ENCODE data around the gene MEG3.
A peak's percentile ranks its signal among the peaks of the same experiment; 100 is the strongest.

MEG3 gene

DNA sequence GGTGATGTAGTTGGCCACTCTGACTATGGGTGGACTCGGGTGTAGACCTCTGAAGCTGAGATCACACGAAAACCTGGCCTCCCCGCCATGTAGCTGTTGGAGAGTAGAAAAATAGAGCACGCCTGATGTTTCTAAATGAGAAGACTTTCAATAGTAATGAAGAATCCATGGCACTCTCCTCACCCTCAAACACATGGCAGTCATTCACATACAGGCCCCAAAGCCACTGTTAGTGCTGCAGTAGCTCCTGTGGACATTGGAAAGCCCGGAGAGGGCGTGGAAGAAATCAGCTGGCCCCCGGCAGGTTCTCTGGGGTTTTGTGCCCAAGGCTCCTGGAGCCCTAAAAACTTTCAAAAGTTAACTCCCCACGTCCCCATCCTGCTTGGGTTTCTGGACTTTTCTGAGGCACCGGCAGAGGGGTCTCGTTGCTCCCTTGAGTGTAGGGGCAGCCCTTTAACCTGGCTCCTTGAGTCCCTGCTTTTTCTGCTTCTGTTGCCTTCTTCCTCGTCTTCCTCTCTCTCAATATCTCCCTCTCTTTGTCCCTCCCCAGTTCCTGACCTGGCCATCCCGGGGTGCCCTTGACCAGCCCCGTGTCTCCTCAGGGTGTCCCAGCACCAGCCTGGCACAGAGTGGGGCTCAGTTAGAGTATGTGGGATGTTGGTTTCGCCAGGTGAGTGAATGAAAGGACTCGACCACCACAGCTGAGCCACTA, 8.3 kb downstream of the MEG3 start:
- DNase-seq, result no peak

DNA sequence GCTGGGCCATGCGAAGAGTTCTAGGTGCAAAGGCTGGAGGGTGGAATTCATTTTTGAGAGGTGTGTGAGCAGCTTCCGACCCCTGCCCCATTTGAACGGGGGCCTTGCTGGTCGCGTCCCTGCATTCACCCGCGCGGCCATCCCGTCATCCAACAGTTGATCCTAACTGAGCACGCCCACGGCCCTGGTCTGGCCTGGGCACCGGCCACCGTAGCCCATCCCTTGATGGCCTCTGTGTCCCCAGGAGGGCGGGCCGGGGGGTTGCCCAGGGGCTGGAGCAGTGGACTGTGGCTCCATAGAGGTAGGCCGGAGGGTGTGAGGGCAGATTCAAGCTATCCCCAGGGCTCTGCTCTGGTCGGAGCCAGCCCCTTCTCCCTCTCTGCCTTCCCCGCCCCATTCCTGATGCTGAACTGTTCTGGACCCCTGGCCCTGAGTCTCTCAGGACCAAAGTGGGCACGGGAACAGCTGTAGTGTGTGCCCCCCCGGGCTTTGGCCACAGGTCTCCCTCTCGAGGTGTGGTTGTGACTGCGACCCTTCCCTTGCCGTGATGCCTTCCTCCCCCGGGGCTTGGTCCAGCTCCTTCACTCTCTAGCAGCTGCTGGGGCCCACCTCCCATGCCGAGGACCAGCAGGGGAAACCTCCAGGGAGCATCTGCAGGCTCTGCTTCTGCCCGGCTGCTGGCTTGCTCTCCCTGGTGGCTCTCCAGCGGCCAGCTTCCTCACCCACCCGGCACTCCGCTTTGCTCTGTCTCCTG, 9.1 kb downstream of the MEG3 start:
- DNase-seq, result no peak

DNA sequence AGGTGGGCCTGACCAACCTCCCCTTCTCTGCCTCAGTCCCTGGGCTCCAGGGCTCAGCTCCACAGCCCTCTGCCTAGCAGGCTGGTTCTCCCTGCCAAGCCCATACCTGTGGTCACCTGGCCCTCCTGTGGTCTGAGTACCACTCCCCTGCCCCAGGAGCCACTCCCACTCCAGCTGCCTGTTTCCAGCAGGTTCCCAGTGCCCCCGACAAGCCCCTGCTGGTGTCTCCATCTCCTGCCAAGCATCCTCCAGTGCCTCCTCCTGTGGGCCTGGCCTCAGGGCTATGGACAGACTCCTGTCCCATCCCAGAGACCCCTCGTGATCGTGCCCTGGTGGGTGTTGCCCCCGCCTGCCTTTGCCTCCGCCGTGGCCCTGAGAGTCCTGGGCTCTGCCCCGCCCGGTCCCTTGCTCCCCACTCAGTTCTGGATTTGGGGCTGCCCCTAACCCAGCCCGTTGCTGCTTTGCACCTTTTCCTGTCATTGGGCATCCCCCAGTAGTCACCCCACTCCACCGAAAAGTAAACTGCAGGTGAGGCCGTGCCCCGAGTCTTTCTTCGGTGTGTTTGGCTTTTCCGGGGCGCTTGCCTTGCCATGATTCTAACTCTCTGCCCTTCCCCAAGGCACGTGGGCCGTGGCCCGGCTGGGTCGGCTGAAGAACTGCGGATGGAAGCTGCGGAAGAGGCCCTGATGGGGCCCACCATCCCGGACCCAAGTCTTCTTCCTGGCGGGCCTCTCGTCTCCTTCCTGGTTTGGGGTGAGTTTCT, 9.8 kb downstream of the MEG3 start:
- no peak for DNase-seq

DNA sequence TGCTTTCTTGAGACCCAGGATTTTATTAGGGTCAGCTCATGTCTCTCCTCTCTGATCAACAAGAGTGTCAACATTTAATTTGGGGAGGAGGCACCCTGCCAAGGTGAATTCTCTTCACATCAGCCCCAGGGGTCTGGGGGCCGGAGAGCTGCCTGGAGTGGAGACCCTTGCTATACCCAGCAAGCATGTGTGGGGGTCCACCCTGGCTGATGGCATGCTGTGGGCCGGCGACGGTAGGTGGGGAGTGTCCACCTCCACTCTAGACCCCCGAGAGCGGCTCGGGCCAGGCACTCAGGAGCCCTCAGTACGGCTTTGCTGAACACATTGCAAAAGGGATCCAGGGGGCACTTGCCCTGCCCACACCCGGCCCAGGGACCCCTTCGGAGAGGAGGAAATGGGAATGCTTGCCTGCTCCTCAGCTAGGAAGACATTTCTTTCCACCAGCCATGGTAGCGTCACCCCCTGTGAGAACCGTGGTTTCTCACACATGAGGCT, 10.4 kb downstream of the MEG3 start:
- DNase-seq, result no peak

- DNase-seq, result no peak
These were observed 11.3 kb downstream of the MEG3 start for GRCh38 chr14:100836941-100837804.

DNA sequence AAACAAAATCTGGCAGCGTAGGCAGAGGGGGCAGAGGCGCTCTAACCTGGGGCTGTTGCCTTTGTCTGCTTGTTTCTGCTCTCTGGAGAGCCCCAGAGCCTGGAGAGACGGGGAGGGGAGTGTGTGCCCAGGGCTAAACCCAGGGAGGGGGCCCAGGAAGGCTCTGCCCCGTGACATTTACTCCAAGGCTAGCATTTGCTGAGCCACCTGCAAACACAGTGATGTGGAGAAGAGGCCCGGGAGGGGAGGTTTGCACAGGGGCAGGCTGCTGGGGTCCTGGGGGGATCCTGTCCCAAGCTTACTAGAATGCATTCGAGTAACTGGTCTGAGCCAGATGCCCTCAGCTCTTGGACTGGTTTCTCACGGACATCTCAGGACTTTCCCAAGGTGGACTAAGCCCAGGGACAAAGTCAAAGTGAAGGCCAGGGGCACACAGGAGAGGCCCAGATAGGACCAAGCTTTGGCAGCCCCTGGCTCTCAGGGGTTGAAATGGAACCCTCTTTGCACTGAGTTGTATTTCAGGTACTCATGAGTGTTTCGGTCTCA, 12.0 kb downstream of the MEG3 start:
- no peak for DNase-seq

DNA sequence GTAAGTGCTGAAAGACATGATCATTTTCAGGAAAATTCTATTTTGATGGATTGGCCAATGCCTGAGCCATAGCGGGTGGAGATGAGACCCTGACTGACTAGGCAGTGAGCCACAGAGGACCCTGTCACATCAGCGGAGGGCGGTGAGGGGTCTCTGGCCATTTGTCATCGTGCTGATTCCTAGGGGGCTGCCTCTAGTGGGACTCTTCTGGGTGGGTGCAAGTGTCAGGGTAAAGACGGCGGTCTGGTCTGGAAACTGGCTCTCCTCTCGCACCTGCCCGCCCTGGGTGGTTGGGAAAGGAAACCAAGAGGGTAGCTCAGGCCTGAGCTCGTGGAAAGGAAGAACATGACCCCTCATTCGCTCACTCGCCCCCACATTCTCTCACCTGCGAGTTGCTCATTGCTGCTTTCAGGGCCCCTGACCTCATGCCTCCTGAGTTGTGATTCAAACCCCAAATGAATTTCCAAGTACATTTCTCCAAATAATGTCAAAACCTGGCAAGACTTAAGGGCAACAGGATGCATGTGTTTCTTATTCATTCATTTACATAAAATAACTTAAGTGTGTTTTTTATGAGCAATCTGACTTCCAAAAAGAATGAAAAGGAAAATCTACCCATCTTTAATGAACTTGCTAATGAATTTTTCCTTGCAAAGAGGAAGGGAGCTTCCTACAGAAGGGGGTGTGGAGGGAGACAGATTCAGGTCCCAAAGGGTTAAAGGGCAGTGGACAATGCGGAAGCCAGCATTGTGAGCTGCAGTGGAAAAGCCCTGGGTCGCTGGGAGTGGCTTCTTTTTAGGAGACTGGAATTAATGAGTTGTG, 12.8 kb downstream of the MEG3 start:
- no peak for DNase-seq

DNA sequence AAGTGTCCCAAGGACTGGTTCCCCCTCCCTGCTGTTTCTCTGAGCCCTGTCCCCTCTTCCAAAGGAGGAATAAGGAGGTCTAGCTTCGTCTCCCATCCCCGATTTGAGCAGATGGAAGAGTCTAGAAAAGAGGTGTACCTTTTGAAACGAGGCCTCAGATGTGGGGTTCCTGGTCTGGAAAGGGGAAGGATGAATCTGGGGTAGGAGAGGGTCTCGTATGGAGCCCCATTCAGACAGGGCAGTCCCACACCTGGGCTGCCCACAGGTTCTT, 13.3 kb downstream of the MEG3 start:
- DNase-seq, result no peak

GRCh38 chr14:100839681-100840111, 13.8 kb downstream of the MEG3 start:
- no peak for DNase-seq

GRCh38 chr14:100840286-100841065, 14.6 kb downstream of the MEG3 start:
- DNase-seq, result no peak

DNA sequence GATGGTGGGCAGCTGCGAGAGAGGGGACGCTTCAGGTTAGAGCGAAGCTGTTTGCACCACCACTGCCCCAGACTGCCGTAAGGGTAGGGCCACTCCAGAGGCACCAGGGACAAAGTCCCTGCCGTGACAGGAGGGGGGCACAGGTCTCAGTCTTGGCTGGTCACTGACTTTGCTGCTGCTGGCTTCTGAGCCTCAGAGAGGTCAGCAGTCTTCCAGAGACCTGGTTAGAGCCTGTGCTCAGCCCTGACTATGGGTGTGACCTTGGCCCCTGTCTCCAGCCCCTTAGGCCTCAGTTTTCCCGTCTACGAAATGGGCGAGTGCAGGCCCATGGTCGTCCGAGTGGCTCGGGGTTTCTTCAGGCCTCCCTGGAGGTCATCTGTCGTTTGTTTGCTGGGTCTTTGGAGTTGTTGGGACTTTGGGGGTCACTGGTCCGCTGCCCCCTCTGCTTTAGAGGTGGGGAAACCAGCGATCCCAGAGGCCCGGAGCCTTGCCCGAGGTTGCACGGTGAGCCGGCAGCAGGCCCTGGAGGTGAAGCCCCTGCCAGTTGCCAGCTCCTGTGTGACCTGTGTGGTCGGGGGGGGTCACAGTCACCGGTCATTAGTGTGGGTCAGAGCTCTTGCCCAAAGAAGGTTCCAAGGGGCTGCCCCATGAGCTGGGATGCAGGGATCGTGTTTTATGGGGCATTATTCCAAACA, 15.3 kb downstream of the MEG3 start:
- DNase-seq, result no peak

DNA sequence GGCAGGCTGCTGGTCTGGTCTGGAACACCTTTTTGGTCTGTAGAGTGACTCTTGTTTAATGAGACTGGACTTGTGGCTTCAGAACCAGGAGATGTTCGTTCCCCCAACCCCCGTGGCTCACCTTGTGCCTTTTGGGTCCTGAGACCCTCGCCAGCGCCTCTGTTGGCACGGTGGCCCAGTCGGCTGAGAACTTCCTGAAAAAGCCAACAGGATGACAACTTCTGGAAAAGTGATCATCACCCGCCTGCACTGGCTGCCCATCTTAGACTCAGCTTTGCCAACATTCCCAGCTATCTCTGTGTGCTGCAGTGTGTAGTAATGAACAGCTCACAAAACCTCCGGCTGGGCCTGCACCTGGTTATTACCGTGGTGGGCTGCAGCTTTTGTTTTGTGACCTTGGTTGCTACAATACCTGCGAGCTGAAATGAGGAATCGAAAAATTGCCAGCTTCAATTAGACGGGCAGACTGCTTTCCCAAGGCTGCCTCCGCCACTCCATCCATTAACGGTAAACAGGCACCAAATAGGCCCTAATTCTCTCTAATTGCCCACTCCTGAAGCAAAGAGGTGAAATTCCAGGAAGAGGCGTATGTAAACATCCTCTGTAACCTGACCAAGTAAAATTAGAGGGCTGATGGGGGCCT, 16.0 kb downstream of the MEG3 start:
- no peak for DNase-seq

GRCh38 chr14:100842799-100843198, 16.9 kb downstream of the MEG3 start:
- no peak for DNase-seq

GRCh38 chr14:100844082-100844408, 18.1 kb downstream of the MEG3 start:
- DNase-seq, result no peak

DNA sequence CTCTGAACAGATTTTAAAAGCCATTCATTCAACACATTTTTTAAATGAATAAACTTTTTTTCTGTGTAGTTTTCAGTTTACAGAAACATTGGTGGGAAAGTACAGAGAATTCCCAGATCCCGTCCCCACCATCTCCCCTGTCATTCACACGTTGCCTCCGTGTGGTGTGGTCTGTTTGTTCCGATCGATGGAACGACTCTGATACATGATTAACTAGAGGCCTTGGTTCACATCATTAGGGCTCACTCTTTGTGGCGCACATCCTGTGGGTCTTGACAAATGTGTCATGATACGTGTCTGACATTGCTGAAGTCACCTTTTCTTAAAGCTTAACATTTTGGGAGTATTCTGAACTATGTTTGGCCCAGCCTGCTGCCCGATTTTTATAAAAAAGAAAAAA, 18.5 kb downstream of the MEG3 start:
- DNase-seq, result no peak

DNA sequence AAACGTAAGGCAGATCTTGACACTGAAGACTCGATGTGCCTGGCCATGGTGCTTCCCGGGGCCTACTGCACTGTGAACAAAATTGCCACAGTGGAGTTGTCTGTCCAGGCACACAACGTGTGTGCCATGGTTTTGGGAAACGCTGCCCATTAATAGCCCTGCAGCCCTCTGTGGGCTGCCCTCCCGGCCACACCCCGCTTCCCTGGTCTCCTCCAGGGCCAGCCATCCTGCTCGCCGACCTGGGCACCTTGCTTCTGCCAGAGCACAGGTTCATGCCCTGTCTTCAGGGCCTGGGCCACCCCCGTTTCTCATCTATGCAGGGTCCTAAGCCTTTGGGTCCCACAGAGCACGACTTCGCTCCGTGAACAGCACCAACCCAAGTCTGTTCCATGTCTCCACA, 18.9 kb downstream of the MEG3 start:
- no peak for DNase-seq

- DNase-seq, result no peak
These were observed 19.4 kb downstream of the MEG3 start for GRCh38 chr14:100845341-100845740.

DNA sequence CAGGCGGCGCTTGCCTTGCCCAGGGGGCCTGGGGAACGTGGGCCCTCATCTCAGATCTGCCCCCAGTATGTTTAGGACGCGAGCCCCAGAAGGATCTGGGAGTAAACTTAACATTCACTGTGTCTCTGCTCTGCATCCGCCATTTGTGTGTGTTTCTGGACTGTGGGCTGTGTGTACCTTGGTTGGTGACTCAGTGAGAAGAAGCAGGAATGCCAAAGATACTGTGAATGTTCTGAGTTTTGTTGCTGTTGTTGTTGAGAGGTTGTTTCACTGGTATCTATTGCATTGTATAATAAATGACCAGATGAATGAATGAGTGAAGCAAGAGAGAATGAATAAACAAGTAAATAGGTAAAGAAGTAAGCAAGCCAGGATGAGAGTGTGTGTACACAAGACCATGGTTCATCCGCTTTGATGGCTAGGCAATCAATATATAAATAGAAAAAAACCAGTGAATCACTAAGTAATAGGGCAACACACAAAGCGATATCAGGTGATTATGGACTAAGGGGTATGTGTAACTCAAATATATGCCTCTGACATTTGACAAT, 20.5 kb downstream of the MEG3 start:
- no peak for DNase-seq

GRCh38 chr14:100849115-100849781, 23.3 kb downstream of the MEG3 start:
- peak in 2 of 4 experiments; percentile 41 to 47 for DNase-seq

Measured in suppressor macrophage (primary cell).